ENCODE data around the gene TTF2. TPM values are rescaled to one million over a fixed set of nuclear protein-coding genes. Genes with fewer than 3 reads are reported as not detected.
"Not testable (repeated sequence)": the region's sequence is repeated elsewhere in the genome, so short reads cannot be mapped to it uniquely, and the experiment has no call there.

Gene TTF2
- total RNA-seq, 1 donor from 2014 or later, result 19.3 TPM

GRCh38 chr1:117114877-117115276 is 54.8 kb downstream of the TTF2 start:
- DNase-seq, result no peak
- Mint-ChIP-seq H3K27ac (ENCODE audit: unreplicated experiment) (no peak overlapping the region), H3K36me3 (ENCODE audit: unreplicated experiment) (no peaks in the 10 kb centered on the region), H3K4me3 (ENCODE audit: unreplicated experiment) (no peak overlapping the region), H3K4me1 (ENCODE audit: low read depth, unreplicated experiment) (peaks cover 11% of the 10 kb centered on the region), H3K27me3 (ENCODE audit: unreplicated experiment) (peaks cover 2% of the 10 kb centered on the region), H3K9me3 (ENCODE audit: unreplicated experiment) (peaks cover 7% of the 10 kb centered on the region)
- TF ChIP-seq, protein P1, sequence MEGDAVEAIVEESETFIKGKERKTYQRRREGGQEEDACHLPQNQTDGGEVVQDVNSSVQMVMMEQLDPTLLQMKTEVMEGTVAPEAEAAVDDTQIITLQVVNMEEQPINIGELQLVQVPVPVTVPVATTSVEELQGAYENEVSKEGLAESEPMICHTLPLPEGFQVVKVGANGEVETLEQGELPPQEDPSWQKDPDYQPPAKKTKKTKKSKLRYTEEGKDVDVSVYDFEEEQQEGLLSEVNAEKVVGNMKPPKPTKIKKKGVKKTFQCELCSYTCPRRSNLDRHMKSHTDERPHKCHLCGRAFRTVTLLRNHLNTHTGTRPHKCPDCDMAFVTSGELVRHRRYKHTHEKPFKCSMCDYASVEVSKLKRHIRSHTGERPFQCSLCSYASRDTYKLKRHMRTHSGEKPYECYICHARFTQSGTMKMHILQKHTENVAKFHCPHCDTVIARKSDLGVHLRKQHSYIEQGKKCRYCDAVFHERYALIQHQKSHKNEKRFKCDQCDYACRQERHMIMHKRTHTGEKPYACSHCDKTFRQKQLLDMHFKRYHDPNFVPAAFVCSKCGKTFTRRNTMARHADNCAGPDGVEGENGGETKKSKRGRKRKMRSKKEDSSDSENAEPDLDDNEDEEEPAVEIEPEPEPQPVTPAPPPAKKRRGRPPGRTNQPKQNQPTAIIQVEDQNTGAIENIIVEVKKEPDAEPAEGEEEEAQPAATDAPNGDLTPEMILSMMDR (IDR thresholded peaks at IDR 0.05; ENCODE audit: partially characterized antibody, unreplicated experiment), result no peak

GRCh38 chr1:117116090-117116783 is 56.1 kb downstream of the TTF2 start:
- no peak for DNase-seq
- H3K9me3 Mint-ChIP-seq (ENCODE audit: unreplicated experiment), result peaks cover 9% of the 10 kb centered on the region
- H3K36me3 Mint-ChIP-seq (ENCODE audit: unreplicated experiment), result no peaks in the 10 kb centered on the region
- peak overlapping the region; percentile 50 for H3K27ac Mint-ChIP-seq (ENCODE audit: unreplicated experiment)
- peaks cover 20% of the 10 kb centered on the region for H3K4me1 Mint-ChIP-seq (ENCODE audit: low read depth, unreplicated experiment)
- no peak overlapping the region for H3K4me3 Mint-ChIP-seq (ENCODE audit: unreplicated experiment)
- TF ChIP-seq, protein P1 (IDR thresholded peaks at IDR 0.05; ENCODE audit: partially characterized antibody, unreplicated experiment), result no peak
- peaks cover 2% of the 10 kb centered on the region for H3K27me3 Mint-ChIP-seq (ENCODE audit: unreplicated experiment)

DNA sequence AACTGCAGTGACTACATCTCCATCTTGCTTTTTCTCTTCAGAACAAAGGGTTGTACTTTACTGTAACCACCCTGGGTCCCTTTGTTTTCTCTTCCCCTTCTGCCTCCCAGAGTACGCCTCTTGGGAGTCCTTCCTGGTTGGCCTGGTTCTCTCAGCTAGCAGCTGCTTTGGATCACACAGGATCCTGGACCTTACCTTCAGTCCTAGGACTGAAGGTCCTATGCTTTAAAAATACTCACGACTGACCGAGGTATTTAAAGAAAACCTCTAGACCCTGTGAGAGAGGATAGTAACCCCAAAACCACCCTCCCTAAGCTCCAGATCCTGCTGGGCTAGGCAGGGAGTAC is 56.6 kb downstream of the TTF2 start:
- H3K27ac Mint-ChIP-seq (ENCODE audit: unreplicated experiment), result peak overlapping the region; percentile 50

DNA sequence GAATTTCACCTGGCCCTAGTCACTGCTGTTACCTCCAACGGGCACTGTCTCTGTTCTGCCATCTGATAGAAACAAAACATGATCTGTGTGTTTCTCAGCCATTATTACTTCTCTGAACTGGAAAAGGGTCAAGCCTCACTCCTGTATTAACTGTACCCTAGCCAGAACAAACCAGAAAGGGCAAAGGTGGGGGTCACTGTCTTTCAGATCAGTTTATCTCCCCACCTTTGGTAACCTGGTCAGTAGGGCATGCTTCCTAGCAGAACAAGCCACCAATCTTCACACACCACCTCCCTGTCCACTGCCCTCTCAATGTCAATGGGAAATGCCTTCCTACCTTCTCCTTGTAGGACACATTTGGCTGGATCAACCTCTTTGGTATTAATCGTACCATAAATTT is 57.6 kb downstream of the TTF2 start:
- H3K9me3 Mint-ChIP-seq (ENCODE audit: unreplicated experiment), result peaks cover 11% of the 10 kb centered on the region
- peaks cover 2% of the 10 kb centered on the region for H3K27me3 Mint-ChIP-seq (ENCODE audit: unreplicated experiment)
- TF ChIP-seq, protein P1 (IDR thresholded peaks at IDR 0.05; ENCODE audit: partially characterized antibody, unreplicated experiment), result no peak
- H3K36me3 Mint-ChIP-seq (ENCODE audit: unreplicated experiment), result no peaks in the 10 kb centered on the region
- peaks cover 16% of the 10 kb centered on the region for H3K4me1 Mint-ChIP-seq (ENCODE audit: low read depth, unreplicated experiment)
- no peak overlapping the region for H3K4me3 Mint-ChIP-seq (ENCODE audit: unreplicated experiment)
- no peak for DNase-seq
- H3K27ac Mint-ChIP-seq (ENCODE audit: unreplicated experiment), result peak overlapping the region; percentile 14

More for the DNA sequence above, 56.6 kb downstream of the TTF2 start:
- peaks cover 20% of the 10 kb centered on the region for H3K4me1 Mint-ChIP-seq (ENCODE audit: low read depth, unreplicated experiment)
- H3K27me3 Mint-ChIP-seq (ENCODE audit: unreplicated experiment), result peaks cover 2% of the 10 kb centered on the region
- no peaks in the 10 kb centered on the region for H3K36me3 Mint-ChIP-seq (ENCODE audit: unreplicated experiment)
- peaks cover 10% of the 10 kb centered on the region for H3K9me3 Mint-ChIP-seq (ENCODE audit: unreplicated experiment)
- no peak for DNase-seq
- H3K4me3 Mint-ChIP-seq (ENCODE audit: unreplicated experiment), result no peak overlapping the region
- TF ChIP-seq, protein P1 (IDR thresholded peaks at IDR 0.05; ENCODE audit: partially characterized antibody, unreplicated experiment), result no peak

DNA sequence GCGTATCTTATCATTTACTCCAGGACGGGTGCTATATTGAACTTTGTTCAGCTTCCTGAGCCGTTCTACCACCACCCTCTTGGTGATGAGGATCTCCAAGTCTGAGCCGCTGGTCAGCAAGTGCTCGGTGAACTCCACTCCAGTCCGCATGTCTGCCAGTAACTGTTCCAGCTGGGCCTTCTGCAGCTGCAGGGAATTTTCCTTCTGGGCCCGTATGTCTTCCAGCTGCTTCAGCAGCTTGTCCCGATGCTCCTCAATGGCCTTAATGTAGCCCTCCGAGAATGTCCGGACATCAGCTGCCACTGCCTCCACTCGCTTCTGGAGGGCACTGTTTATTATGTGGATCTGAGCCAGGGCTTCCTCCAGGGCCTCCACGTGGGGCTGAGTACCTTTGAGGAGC is 58.0 kb downstream of the TTF2 start:
- H3K4me1 Mint-ChIP-seq (ENCODE audit: low read depth, unreplicated experiment), result peaks cover 16% of the 10 kb centered on the region
- H3K36me3 Mint-ChIP-seq (ENCODE audit: unreplicated experiment), result no peaks in the 10 kb centered on the region
- TF ChIP-seq, protein P1 (IDR thresholded peaks at IDR 0.05; ENCODE audit: partially characterized antibody, unreplicated experiment), result no peak
- no peak overlapping the region for H3K4me3 Mint-ChIP-seq (ENCODE audit: unreplicated experiment)
- H3K27me3 Mint-ChIP-seq (ENCODE audit: unreplicated experiment), result peaks cover 2% of the 10 kb centered on the region
- no peak for DNase-seq
- H3K27ac Mint-ChIP-seq (ENCODE audit: unreplicated experiment), result peak overlapping the region; percentile 14
- peaks cover 14% of the 10 kb centered on the region for H3K9me3 Mint-ChIP-seq (ENCODE audit: unreplicated experiment)

GRCh38 chr1:117119144-117119543 is 59.0 kb downstream of the TTF2 start:
- Mint-ChIP-seq H3K9me3 (ENCODE audit: unreplicated experiment) (peaks cover 15% of the 10 kb centered on the region), H3K4me1 (ENCODE audit: low read depth, unreplicated experiment) (peaks cover 16% of the 10 kb centered on the region)
- H3K4me3 Mint-ChIP-seq (ENCODE audit: unreplicated experiment); H3K27me3 Mint-ChIP-seq (ENCODE audit: unreplicated experiment); H3K36me3 Mint-ChIP-seq (ENCODE audit: unreplicated experiment); DNase-seq; H3K27ac Mint-ChIP-seq (ENCODE audit: unreplicated experiment): not testable (repeated sequence)
